H1 (cell line): ENCODE measurements around the gene RALA. TPM values are rescaled to one million over a fixed set of nuclear protein-coding genes. Genes with fewer than 3 reads are reported as not detected.

Experiments
- CHD7 ChIP-seq: fragments of 300-600 bp; sonication (generic); IDR thresholded peaks from 2 replicates; pipeline ENCODE4 v1.7.1; 2012; ENCODE audit warnings: low read length, moderate library complexity, mild to moderate bottlenecking, inconsistent platforms; ENCODE audit not compliant: insufficient replicate concordance
- JUND ChIP-seq: IDR thresholded peaks from 2 replicates; pipeline ENCODE4 v1.6.1; 2011; ENCODE audit warnings: mild to moderate bottlenecking, improper control_type of control experiment, low read length
- KDM1A ChIP-seq: fragments of 200-600, 300-600 bp; sonication (generic); IDR thresholded peaks from 2 replicates; pipeline ENCODE4 v1.7.1; 2016; ENCODE audit warnings: mild to moderate bottlenecking, low read length, borderline replicate concordance
- NANOG ChIP-seq: IDR thresholded peaks from 2 replicates; pipeline ENCODE4 v1.6.1; 2011; ENCODE audit warnings: low read length, low read depth, mild to moderate bottlenecking, inconsistent platforms; ENCODE audit not compliant: insufficient read depth, poor library complexity, severe bottlenecking
- RBBP5 ChIP-seq: IDR thresholded peaks from 2 replicates; pipeline ENCODE4 v1.7.1; 2012; ENCODE audit warnings: low read depth, mild to moderate bottlenecking, inconsistent platforms, low read length, moderate library complexity, borderline replicate concordance
- SAP30 ChIP-seq: fragments of 300-600 bp; sonication (generic); IDR thresholded peaks from 2 replicates; pipeline ENCODE4 v1.7.1; 2012; ENCODE audit warnings: low read length, moderate library complexity, mild to moderate bottlenecking, inconsistent platforms; ENCODE audit not compliant: insufficient read depth, insufficient replicate concordance
- SP2 ChIP-seq: IDR thresholded peaks from 2 replicates; pipeline ENCODE4 v1.6.1; 2012; ENCODE audit warnings: mild to moderate bottlenecking, low read length, inconsistent platforms
- polyA plus RNA-seq, 7 experiments: library from polyadenylated mRNA; depleted of rRNA in 3 of 7; stranded (reverse) in 5 of 7; unstranded in 2 of 7; fragments of >200 nt in 5 of 7; fragments of 200-250 nt in 2 of 7; gene quantifications; 1 replicate in 5 of 7; 2 replicates in 1 of 7; 4 replicates in 1 of 7; pipeline versions ENCODE4 v1.2.1 to v1.2.3, GENCODE V29; 2011 to 2013; ENCODE audit warnings: missing spikeins in 2 of 7, mixed read lengths in 2 of 7
- total RNA-seq: library from RNA; stranded (reverse); fragmentation: NEBNext Ultra II Directional; extraction: Animal tissue kit (Norgen Biotek cat#: 25700); gene quantifications from 2 replicates; pipeline ENCODE4 v1.2.1, GENCODE V29; 2021

The RALA gene
- total and polyA plus RNA-seq, 2 of the 8 experiments (the other 6 are each of a cell fraction or from before 2014, with no cell fraction given): 24.1 to 72.8 TPM

GRCh38 chr7:39606352-39606751 lies 17.0 kb upstream of the RALA start (continued):
- TF ChIP-seq SAP30: no peak
- TF ChIP-seq CHD7: no peak
- no peak for TF ChIP-seq RBBP5
- no peak for TF ChIP-seq JUND
- no peak for TF ChIP-seq KDM1A
- no peak for TF ChIP-seq SP2
- no peak for TF ChIP-seq NANOG
- TF ChIP-seq, all 59 proteins: peak for 0
